ENCODE measurements around the gene SEMA3B.

Gene SEMA3B

GRCh38 chr3:50248387-50248786 lies 20.6 kb upstream of the SEMA3B start:
- Histone ChIP-seq H3K9ac (ENCODE audit: low read depth, low read length, poor library complexity, severe bottlenecking) (no peak overlapping the region), H3K4me2 (ENCODE audit: low read depth, low read length, poor library complexity, severe bottlenecking) (no peak overlapping the region), H3K9me2 (replicated peaks; ENCODE audit: low read depth, low read length) (no peaks in the 10 kb centered on the region), H2AFZ (ENCODE audit: low read length) (no peak overlapping the region), H3K9me3 (ENCODE audit: insufficient read depth, low read depth, low read length) (no peaks in the 10 kb centered on the region), H3F3A (ENCODE audit: low read depth) (peaks cover 3% of the 10 kb centered on the region; the same call in 1 of the 2 replicates), H3K4me3 (ENCODE audit: low read length, poor library complexity, severe bottlenecking) (no peak overlapping the region), H4K20me1 (ENCODE audit: insufficient read depth, low read length, poor library complexity, severe bottlenecking) (peaks cover 85% of the 10 kb centered on the region), H3K27me3 (ENCODE audit: insufficient read depth, low read length, poor library complexity, severe bottlenecking) (no peaks in the 10 kb centered on the region), H3K79me2 (ENCODE audit: insufficient read depth, low read length) (peaks cover 94% of the 10 kb centered on the region), H3K4me1 (ENCODE audit: insufficient read depth, low read length, poor library complexity, severe bottlenecking) (peaks cover 23% of the 10 kb centered on the region), H3K36me3 (ENCODE audit: insufficient read depth, low read length) (peaks cover 60% of the 10 kb centered on the region; the same call in 1 of the 2 replicates)
- TF ChIP-seq CTCF (conservative IDR thresholded peaks at IDR 0.05; ENCODE audit: low read length): no peak

GRCh38 chr3:50249457-50249856 lies 19.5 kb upstream of the SEMA3B start:
- Histone ChIP-seq H3K4me3 (ENCODE audit: low read length, poor library complexity, severe bottlenecking) (no peak overlapping the region), H3K9me2 (replicated peaks; ENCODE audit: low read depth, low read length) (no peaks in the 10 kb centered on the region), H2AFZ (ENCODE audit: low read length) (no peak overlapping the region), H3K9ac (ENCODE audit: low read depth, low read length, poor library complexity, severe bottlenecking) (no peak overlapping the region), H4K20me1 (ENCODE audit: insufficient read depth, low read length, poor library complexity, severe bottlenecking) (peaks cover 80% of the 10 kb centered on the region), H3K4me2 (ENCODE audit: low read depth, low read length, poor library complexity, severe bottlenecking) (no peak overlapping the region), H3K79me2 (ENCODE audit: insufficient read depth, low read length) (peaks cover 90% of the 10 kb centered on the region), H3K9me3 (ENCODE audit: insufficient read depth, low read depth, low read length) (no peaks in the 10 kb centered on the region), H3K27me3 (ENCODE audit: insufficient read depth, low read length, poor library complexity, severe bottlenecking) (no peaks in the 10 kb centered on the region), H3F3A (ENCODE audit: low read depth) (no peaks in the 10 kb centered on the region), H3K36me3 (ENCODE audit: insufficient read depth, low read length) (peaks cover 63% of the 10 kb centered on the region; the same call in 1 of the 2 replicates), H3K4me1 (ENCODE audit: insufficient read depth, low read length, poor library complexity, severe bottlenecking) (peaks cover 20% of the 10 kb centered on the region)
- no peak for TF ChIP-seq EZH2phosphoT487 (IDR thresholded peaks at IDR 0.05; ENCODE audit: borderline replicate concordance)
- no peak for TF ChIP-seq CTCF (conservative IDR thresholded peaks at IDR 0.05; ENCODE audit: low read length)

GRCh38 chr3:50250514-50250913 lies 18.4 kb upstream of the SEMA3B start:
- Histone ChIP-seq H3K9me3 (ENCODE audit: insufficient read depth, low read depth, low read length) (no peaks in the 10 kb centered on the region), H3K4me3 (ENCODE audit: low read length, poor library complexity, severe bottlenecking) (no peak overlapping the region), H3K9ac (ENCODE audit: low read depth, low read length, poor library complexity, severe bottlenecking) (no peak overlapping the region), H4K20me1 (ENCODE audit: insufficient read depth, low read length, poor library complexity, severe bottlenecking) (peaks cover 72% of the 10 kb centered on the region), H3F3A (ENCODE audit: low read depth) (no peaks in the 10 kb centered on the region), H3K36me3 (ENCODE audit: insufficient read depth, low read length) (peaks cover 73% of the 10 kb centered on the region; the same call in 1 of the 2 replicates), H3K4me2 (ENCODE audit: low read depth, low read length, poor library complexity, severe bottlenecking) (no peak overlapping the region), H3K9me2 (replicated peaks; ENCODE audit: low read depth, low read length) (no peaks in the 10 kb centered on the region), H3K4me1 (ENCODE audit: insufficient read depth, low read length, poor library complexity, severe bottlenecking) (peaks cover 16% of the 10 kb centered on the region), H3K27me3 (ENCODE audit: insufficient read depth, low read length, poor library complexity, severe bottlenecking) (no peaks in the 10 kb centered on the region), H3K79me2 (ENCODE audit: insufficient read depth, low read length) (peaks cover 82% of the 10 kb centered on the region), H2AFZ (ENCODE audit: low read length) (no peak overlapping the region)
- TF ChIP-seq EZH2phosphoT487 (IDR thresholded peaks at IDR 0.05; ENCODE audit: borderline replicate concordance) (no peak), CTCF (conservative IDR thresholded peaks at IDR 0.05; ENCODE audit: low read length) (no peak)
